NCI-H1105 treated with DMSO at 0.1 percent for 48 hours (cell line): ENCODE data around the gene VWA1.
"Not testable (repeated sequence)": the region's sequence is repeated elsewhere in the genome, so short reads cannot be mapped to it uniquely, and the experiment has no call there.

ENCODE experiments used
- DNase-seq: peaks from one replicate; lab custom pipeline; 2025; lab: John Stamatoyannopoulos, UW

The VWA1 gene

GRCh38 chr1:1424707-1425106 is 10.8 kb upstream of the VWA1 start:
- DNase-seq: no peak

GRCh38 chr1:1425426-1425752 is 10.1 kb upstream of the VWA1 start:
- DNase-seq: no peak

GRCh38 chr1:1425753-1426495 is 9.6 kb upstream of the VWA1 start:
- no peak for DNase-seq

DNA sequence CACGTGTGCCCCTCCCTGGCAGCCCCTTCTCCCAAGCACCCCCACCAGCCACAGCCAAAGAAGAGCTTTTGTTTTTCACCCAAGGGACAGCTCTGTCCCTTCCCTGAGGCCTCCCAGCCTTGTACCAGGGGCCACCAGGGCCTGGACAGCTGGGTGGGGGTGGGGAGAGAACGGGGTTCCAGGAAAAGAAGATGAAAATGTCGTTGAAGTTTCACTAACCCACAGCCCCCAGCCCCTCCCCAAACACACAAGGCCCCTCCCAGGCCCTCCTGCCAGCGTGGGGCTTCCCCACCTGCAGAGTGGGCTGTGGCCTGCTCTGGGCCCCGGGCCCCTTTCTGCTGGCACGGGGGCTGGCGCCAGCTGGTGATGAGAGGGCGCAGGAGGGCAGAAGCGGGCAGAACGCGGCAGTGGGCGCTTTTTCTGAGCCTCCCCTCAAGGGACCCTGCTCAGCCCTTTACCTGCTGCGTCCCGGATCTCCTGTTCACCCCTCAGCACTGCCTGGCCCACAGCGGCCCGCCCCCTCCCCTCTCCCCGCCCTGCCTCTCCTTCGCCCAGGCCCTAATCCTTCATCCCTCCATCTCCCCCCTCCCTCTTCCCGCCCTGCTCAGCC is 8.9 kb upstream of the VWA1 start:
- DNase-seq: no peak

DNA sequence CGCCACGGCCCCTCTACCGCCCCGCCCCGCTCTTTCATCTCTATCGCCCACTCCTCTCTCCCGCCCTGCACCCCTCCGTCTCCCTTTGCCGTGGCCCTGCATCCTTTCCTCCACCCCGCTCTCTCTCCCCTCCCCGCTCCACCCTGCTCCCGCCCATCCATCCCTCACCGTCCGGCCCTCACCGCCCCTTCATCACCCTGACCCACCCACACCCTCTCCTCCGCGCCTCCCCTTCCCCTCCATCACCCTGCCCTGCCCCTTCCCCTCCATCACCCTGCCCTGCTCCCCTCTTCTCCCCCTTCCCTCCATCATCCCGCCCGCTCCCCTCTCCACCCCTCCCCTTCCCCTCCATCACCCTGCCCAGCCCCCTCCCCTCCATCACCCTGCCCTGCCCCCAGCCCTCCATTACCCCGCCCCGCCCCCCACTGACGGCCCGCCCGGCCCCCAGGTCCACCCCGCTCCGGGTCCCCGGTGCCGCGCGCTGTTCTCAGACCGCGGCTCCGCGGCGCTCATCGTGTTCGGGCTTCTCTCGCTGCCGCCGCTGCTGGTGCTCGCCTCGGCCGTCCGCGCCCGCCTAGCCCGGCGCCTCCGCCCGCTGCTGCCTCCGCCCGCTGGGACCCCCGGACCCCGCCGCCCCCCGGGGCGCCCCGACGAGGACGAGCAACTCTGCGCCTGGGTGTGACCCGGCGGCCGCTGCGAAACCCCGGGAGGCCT is 8.2 kb upstream of the VWA1 start:
- no peak for DNase-seq

DNA sequence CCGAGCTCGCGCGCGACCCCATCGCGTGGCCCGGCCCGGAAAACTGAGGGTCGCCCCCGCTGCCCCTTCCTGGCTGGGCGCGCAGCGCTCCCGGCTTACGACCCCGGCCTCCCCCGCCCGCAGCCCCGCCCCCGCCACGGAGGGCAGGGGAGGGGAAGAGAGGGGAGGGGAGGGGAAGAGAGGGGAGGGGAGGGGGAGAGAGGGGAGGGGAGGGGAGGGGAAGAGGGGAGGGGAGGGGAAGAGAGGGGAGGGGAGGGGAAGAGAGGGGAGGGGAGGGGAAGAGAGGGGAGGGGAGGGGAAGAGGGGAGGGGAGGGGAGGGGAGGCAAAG is 7.7 kb upstream of the VWA1 start:
- no peak for DNase-seq

DNA sequence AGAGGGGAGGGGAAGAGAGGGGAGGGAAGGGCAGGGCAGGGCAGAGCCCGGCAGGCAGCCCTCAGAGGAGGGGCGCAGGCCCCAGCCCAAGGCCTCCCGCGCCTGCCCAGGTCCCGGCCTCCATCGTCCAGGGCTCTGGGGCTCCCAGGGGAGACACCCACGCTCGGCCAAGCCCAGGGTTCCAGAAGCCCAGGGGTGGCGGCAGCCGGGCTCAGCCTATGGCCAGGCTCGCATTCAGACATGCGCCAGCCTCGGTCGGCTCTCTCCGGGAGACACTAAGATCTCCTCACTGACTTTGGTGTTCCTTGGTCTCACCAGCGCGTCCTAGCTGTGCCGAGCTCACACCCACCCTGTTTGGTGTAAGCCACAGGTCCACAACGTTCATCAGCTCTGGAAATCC is 7.3 kb upstream of the VWA1 start:
- DNase-seq: no peak

DNA sequence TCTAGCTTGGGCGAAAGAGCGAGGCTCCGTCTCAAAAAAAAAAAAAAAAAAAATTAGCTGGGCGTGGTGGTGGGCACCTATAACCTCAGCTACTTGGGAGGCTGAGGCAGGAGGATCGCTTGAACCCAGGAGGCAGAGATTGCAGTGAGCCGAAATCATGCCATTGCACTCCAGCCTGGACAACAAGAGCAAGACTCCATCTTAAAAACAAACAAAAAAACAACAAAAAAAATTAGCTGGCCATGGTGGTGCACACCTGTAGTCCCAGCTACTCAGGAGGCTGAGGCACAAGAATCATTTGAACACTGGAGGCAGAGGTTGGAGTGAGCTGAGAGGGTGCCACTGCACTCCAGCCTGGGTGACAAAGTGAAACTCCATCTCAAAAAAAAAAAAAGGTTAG is 6.5 kb upstream of the VWA1 start:
- not testable (repeated sequence) for DNase-seq

DNA sequence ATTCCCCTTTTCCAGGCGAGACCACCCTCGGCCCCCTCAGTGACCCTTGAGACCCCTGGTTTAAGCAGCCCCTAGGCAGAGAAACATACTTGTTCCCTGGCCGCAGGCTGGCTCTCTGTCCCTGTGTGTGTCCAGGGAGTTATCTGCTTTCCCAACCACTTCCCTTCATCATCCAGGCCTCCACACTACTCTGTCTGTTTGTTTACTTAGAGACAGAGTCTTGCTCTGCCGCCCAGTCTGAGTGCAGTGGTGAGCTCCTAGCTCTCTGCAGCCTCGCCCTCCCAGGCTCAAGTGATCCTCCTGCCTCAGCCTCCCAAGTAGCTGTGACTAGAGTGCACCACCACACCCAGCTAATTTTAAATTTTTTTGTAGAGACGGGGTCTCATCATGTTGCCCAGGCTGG is 5.8 kb upstream of the VWA1 start:
- no peak for DNase-seq

GRCh38 chr1:1430114-1430982 is 5.1 kb upstream of the VWA1 start:
- DNase-seq: no peak

GRCh38 chr1:1430992-1431844 is 4.3 kb upstream of the VWA1 start:
- DNase-seq: no peak

DNA sequence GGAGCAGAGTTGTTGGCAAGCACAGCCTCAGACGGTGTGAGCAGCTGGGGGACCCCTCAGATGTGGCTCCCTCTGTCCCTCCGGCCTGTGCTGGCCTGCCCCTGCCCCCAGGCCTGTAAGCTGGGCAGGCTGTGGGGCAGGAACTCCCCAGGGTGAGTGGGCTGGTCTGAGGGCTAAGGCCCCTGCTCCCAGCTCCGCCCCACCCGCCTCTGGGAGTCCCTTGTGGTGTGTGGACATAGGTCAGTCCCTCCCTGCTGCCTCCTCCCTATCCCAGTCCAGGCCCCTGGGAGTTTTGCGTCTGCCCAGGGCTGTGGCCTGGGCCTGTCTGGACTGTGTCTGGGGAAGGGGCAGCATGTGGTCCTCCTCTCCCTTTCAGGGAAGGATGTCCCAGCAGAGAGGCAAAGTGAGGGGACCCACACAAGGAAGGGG is 3.6 kb upstream of the VWA1 start:
- no peak for DNase-seq

- no peak for DNase-seq
Observed at GRCh38 chr1:1432274-1432950, 3.1 kb upstream of the VWA1 start.

GRCh38 chr1:1432951-1433803 is 2.3 kb upstream of the VWA1 start:
- no peak for DNase-seq

- DNase-seq: no peak
Observed at GRCh38 chr1:1433804-1434130, 1.7 kb upstream of the VWA1 start.

DNA sequence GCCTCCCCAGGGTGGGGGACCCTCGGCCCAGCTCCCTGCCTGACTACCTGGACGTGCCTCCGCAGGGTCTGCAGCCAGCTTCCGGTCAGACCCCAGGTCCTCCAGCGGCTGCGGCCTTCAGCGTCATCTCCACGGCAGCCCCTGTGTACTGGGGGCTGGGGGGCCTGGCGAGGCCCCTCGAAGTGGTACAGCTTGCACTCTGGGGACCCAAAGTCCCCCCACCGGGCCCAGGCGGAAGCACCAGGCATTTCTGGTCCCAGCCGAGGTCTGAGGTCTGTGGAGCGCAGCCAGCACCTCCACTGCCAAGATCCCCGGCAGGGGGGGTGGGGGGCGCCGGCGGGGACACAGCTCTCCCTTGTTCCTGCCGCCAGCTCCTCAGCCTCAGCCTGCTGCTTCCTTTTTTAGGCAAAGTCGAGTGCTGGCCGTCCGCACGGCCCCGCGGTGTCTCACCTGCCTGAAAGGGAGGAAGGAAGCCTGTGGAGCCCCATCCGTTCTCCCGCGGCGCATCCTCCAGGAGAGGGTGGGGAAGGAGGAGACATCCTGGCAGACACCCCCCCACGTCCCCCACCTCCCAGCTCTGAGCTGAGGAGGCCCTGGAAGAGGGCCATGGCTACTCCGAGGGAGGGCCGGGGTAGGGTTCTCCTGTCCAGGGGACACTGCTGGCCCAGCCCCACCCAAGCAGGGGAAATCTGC is 1.2 kb upstream of the VWA1 start:
- DNase-seq: no peak

DNA sequence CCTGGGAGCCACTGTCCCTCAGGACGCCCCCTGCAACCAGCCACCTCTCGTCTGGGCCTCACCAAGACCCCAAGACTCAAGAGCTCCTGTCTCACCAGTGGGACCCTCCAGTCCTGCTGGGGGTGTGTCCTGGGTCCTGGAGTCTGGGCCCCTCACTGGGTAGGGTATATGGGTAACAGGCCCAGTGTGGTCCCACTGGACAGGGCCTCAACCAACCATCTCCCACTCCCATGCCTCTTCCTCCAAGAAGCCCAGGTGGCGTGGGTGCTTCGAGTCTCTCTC is 725 bp upstream of the VWA1 start:
- DNase-seq: no peak

GRCh38 chr1:1435911-1436629 is 580 bp downstream of the VWA1 start:
- DNase-seq: no peak

DNA sequence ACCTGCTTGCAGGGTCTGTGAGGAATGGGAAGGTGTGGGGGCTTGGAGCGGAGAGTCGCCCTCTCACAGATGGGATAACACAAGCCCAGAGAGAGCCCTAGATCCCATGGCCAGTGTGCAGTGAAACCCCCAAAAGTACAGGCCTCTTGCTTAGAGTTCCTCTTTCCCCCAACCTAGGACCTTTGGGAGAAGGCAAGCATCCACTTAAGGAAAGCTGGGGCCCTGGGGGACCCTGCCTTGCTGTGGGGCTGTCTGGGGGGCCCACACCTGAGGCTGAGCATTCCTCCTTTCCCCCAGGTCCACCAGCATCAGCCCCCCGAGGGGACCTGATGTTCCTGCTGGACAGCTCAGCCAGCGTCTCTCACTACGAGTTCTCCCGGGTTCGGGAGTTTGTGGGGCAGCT is 1.1 kb downstream of the VWA1 start:
- DNase-seq: no peak
